ENCODE measurements around the gene RBM38.

The RBM38 gene

GRCh38 chr20:57410398-57410920, 19.3 kb downstream of the RBM38 start:
- TF ChIP-seq, protein P1, sequence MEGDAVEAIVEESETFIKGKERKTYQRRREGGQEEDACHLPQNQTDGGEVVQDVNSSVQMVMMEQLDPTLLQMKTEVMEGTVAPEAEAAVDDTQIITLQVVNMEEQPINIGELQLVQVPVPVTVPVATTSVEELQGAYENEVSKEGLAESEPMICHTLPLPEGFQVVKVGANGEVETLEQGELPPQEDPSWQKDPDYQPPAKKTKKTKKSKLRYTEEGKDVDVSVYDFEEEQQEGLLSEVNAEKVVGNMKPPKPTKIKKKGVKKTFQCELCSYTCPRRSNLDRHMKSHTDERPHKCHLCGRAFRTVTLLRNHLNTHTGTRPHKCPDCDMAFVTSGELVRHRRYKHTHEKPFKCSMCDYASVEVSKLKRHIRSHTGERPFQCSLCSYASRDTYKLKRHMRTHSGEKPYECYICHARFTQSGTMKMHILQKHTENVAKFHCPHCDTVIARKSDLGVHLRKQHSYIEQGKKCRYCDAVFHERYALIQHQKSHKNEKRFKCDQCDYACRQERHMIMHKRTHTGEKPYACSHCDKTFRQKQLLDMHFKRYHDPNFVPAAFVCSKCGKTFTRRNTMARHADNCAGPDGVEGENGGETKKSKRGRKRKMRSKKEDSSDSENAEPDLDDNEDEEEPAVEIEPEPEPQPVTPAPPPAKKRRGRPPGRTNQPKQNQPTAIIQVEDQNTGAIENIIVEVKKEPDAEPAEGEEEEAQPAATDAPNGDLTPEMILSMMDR (IDR thresholded peaks at IDR 0.05; ENCODE audit: low read depth, low read length), result no peak
- H3K4me3 ChIP-seq (ENCODE audit: low read depth, low read length), result no peak overlapping the region

- TF ChIP-seq, protein P1 (IDR thresholded peaks at IDR 0.05; ENCODE audit: low read depth, low read length), result no peak
These were observed 19.7 kb downstream of the RBM38 start for GRCh38 chr20:57410924-57411323.

DNA sequence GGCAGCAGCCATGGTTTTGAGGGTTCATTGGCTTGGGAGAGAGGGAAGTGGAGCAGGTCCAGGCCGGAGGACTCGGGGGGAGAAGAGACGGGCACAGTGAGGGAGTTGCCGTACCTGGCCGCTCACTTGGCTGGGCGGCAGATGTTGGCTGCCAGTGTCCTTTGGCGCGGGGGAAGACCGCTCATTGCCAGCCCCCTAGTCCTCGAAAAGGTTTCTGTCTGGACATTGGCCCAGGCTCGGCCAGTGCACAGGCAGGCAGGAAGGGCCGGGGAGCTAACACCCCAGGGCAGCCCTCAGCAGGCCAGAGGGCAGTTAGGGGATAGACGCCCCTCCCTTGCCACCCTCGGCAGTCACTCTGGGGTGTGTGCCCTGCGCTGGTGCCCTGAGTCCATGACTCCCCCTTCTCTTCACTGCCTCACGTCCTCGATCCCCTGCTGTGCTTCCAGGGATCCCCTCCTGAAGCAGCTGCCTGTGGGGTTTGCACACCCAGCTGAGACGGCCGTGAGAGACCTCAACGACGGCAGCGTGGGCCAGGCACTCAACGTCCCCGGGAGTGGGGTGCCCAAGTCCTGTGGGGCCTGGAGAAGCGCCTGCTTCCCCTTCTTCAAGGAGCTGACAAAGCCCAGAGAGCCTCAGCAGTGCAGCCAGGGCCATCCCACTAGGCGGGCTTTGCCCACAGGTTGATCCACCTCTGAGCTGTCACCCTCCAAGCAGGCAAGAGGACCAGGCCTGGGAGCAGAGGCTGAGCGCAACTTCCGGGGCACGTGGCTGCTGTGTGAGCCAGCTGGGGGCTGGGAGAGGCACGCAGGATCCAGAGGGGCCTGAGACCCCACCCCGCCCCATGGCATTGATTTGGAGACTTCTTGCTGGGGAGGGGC, 20.4 kb downstream of the RBM38 start:
- H3K4me3 ChIP-seq (ENCODE audit: low read depth, low read length), result no peak overlapping the region
- TF ChIP-seq, protein P1 (IDR thresholded peaks at IDR 0.05; ENCODE audit: low read depth, low read length), result no peak

More at GRCh38 chr20:57410924-57411323, 19.7 kb downstream of the RBM38 start:
- no peak overlapping the region for H3K4me3 ChIP-seq (ENCODE audit: low read depth, low read length)

DNA sequence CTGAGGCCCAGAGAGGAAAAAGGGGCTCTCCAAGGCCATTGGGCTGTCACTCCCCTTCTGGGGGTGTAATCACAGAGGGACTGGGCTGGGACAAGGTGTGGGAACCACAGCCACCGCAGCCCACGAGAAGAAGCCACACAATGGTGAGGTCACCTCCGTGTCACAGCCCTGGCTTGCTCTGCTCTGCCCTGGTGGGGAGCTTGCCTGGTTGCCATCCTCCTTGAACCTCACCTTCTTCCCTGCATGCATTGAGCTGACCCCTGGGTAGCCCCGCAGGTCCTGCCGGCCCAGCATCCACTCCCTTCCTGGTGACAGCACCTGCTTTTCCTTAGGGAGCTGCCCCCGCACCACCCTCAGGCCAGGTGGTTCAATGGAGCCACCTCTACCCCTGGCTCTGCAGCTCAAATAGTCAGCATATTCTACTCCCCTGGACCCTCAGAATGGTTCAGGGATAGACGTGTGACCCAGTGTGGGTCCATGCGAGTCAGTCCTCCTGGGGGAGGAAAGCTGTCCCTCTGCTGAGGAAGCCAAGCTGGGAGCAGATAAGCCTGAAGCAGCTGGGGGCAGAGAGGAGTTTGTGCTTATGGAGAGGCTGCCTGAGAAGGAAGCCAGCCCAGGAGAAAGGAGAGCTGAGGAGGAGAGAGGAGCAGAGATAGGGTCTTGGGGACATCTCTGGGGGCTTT, 21.3 kb downstream of the RBM38 start:
- TF ChIP-seq, protein P1 (IDR thresholded peaks at IDR 0.05; ENCODE audit: low read depth, low read length), result no peak
- no peak overlapping the region for H3K4me3 ChIP-seq (ENCODE audit: low read depth, low read length)

GRCh38 chr20:57413986-57414385, 22.8 kb downstream of the RBM38 start:
- no peak overlapping the region for H3K4me3 ChIP-seq (ENCODE audit: low read depth, low read length)
- TF ChIP-seq, protein P1 (IDR thresholded peaks at IDR 0.05; ENCODE audit: low read depth, low read length), result no peak

GRCh38 chr20:57414867-57415592, 23.8 kb downstream of the RBM38 start:
- no peak overlapping the region for H3K4me3 ChIP-seq (ENCODE audit: low read depth, low read length)
- TF ChIP-seq, protein P1 (IDR thresholded peaks at IDR 0.05; ENCODE audit: low read depth, low read length), result no peak

All from WI38 (cell line).